GM12878 (cell line): ENCODE data around the gene CTNNA1.
A peak's percentile ranks its signal among the peaks of the same experiment; 100 is the strongest.

ENCODE experiments used
- CTCF ChIP-seq, 3 experiments: IDR thresholded peaks in 2 of 3; conservative IDR thresholded peaks in 1 of 3; 2 replicates each; pipeline ENCODE4 v1.5.1; 2011; ENCODE audit warnings: low read depth in 3 of 3, low read length in 3 of 3, mild to moderate bottlenecking in 3 of 3, control low read depth in 2 of 3, moderate library complexity in 2 of 3, inconsistent platforms in 1 of 3, mixed read lengths in 1 of 3; ENCODE audit not compliant: control insufficient read depth in 2 of 3, insufficient read depth in 1 of 3; ENCODE audit errors: extremely low read depth in 1 of 3
- ZNF384 ChIP-seq: IDR thresholded peaks from 2 replicates; pipeline ENCODE4 v1.6.1; 2012; ENCODE audit warnings: low read depth, mild to moderate bottlenecking, low read length, improper control_type of control experiment, borderline replicate concordance
- TF ChIP-seq, protein P1 (sequence below): fragments of 450-650 bp; IDR thresholded peaks from 2 replicates; pipeline ENCODE4 v1.6.1; 2014; ENCODE audit warnings: mild to moderate bottlenecking

- TF ChIP-seq, protein P1, sequence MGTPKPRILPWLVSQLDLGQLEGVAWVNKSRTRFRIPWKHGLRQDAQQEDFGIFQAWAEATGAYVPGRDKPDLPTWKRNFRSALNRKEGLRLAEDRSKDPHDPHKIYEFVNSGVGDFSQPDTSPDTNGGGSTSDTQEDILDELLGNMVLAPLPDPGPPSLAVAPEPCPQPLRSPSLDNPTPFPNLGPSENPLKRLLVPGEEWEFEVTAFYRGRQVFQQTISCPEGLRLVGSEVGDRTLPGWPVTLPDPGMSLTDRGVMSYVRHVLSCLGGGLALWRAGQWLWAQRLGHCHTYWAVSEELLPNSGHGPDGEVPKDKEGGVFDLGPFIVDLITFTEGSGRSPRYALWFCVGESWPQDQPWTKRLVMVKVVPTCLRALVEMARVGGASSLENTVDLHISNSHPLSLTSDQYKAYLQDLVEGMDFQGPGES = no peak
- TF ChIP-seq CTCF (IDR thresholded peaks at IDR 0.05 in 2 of 3, conservative IDR thresholded peaks at IDR 0.05 in 1 of 3; ENCODE audit: control insufficient read depth in 2 of 3, extremely low read depth in 1 of 3, insufficient read depth in 1 of 3, low read depth in 3 of 3, low read length in 3 of 3) (peak; percentile 56 to 73 (median 62)), ZNF384 (no peak)
Measured at GRCh38 chr5:138789771-138790242, 36.6 kb downstream of the CTNNA1 start.
